ENCODE results near the gene ZNF366.

DNA sequence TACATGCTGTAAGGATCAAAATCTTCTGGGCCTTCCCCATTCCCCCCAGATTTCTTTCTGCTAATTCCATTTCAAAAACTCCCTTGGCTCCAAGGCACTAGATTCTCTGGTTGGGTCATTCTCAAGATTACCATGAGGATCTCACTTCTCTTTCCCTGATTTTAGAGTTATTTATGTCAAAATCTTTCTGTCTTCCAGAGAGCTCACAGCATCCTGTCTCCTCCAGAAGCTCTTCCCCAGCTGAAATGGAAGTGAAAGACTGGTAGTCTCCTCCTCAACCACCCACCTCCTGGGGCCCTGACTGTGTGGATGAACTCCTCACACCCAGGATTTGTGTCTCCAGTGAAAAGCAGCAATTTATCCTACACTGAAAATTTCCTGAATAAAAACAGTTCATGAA is 11.9 kb upstream of the ZNF366 start:
- TF ChIP-seq, protein P1, sequence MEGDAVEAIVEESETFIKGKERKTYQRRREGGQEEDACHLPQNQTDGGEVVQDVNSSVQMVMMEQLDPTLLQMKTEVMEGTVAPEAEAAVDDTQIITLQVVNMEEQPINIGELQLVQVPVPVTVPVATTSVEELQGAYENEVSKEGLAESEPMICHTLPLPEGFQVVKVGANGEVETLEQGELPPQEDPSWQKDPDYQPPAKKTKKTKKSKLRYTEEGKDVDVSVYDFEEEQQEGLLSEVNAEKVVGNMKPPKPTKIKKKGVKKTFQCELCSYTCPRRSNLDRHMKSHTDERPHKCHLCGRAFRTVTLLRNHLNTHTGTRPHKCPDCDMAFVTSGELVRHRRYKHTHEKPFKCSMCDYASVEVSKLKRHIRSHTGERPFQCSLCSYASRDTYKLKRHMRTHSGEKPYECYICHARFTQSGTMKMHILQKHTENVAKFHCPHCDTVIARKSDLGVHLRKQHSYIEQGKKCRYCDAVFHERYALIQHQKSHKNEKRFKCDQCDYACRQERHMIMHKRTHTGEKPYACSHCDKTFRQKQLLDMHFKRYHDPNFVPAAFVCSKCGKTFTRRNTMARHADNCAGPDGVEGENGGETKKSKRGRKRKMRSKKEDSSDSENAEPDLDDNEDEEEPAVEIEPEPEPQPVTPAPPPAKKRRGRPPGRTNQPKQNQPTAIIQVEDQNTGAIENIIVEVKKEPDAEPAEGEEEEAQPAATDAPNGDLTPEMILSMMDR (IDR thresholded peaks at IDR 0.05), result no peak
- no peak for TF ChIP-seq POLR2A (IDR thresholded peaks at IDR 0.05)

Measured in vagina (tissue), 2 donors.